K562 (cell line): ENCODE measurements around the gene PDIA4. TPM values are rescaled to one million over a fixed set of nuclear protein-coding genes. Genes with fewer than 3 reads are reported as not detected.

ENCODE experiments used
- CBFA2T2 ChIP-seq: fragments of 450-650 bp; conservative IDR thresholded peaks from 2 replicates; pipeline ENCODE4 v1.6.1; 2017; ENCODE audit warnings: mild to moderate bottlenecking
- CXXC5 ChIP-seq: fragments of 250-450 bp; sonication (Bioruptor Pico); IDR thresholded peaks from 2 replicates; pipeline ENCODE4 v1.8.0; 2022; ENCODE audit warnings: inconsistent platforms, mild to moderate bottlenecking, moderate library complexity
- DEAF1 ChIP-seq: fragments of 450-650 bp; formaldehyde crosslinking; IDR thresholded peaks from 2 replicates; pipeline ENCODE4 v1.4.0; 2020; ENCODE audit warnings: mild to moderate bottlenecking, moderate library complexity
- FOXK1 ChIP-seq: sonication (generic); formaldehyde crosslinking; IDR thresholded peaks from 2 replicates; pipeline ENCODE4 v1.8.0; 2022; ENCODE audit warnings: missing genetic modification reagents, mild to moderate bottlenecking, borderline replicate concordance
- KDM1A ChIP-seq, 2 experiments: fragments of 450-650 bp; IDR thresholded peaks; 2 replicates each; pipeline ENCODE4 v1.6.1; 2016; ENCODE audit warnings: mild to moderate bottlenecking in 2 of 2
- MAFF ChIP-seq: IDR thresholded peaks from 2 replicates; pipeline ENCODE4 v1.6.1; 2012; ENCODE audit warnings: low read length, improper control_type of control experiment
- MEF2D ChIP-seq: conservative IDR thresholded peaks from 2 replicates; pipeline ENCODE4 v1.6.1; 2016; ENCODE audit warnings: low read depth, missing genetic modification characterization, missing compliant biosample characterization
- NFRKB ChIP-seq: fragments of 450-650 bp; IDR thresholded peaks from 2 replicates; pipeline ENCODE4 v1.6.1; 2016; ENCODE audit warnings: low read depth
- SMARCB1 ChIP-seq: IDR thresholded peaks from 2 replicates; pipeline ENCODE4 v1.6.1; 2011; ENCODE audit warnings: improper control_type of control experiment, low read depth; ENCODE audit not compliant: insufficient read length
- SMC3 ChIP-seq: conservative IDR thresholded peaks from 2 replicates; pipeline ENCODE4 v1.6.1; 2011; ENCODE audit warnings: low read depth, low read length, improper control_type of control experiment; ENCODE audit not compliant: insufficient read depth
- SPI1 ChIP-seq: IDR thresholded peaks from 2 replicates; pipeline ENCODE4 v1.6.1; 2011; ENCODE audit warnings: low read depth, low read length, control low read depth, borderline replicate concordance
- TSHZ1 ChIP-seq: fragments of 250-450 bp; sonication (Bioruptor Pico); IDR thresholded peaks from 2 replicates; pipeline ENCODE4 v1.4.0; 2020; ENCODE audit warnings: mild to moderate bottlenecking, moderate library complexity
- VEZF1 ChIP-seq: fragments of 200-800 bp; sonication (Bioruptor generic); IDR thresholded peaks from 2 replicates; pipeline ENCODE4 v1.6.1; 2017; ENCODE audit warnings: missing genetic modification characterization, missing compliant biosample characterization
- XRCC5 ChIP-seq: fragments of 200-400 bp; formaldehyde crosslinking; IDR thresholded peaks from 2 replicates; pipeline ENCODE4 v1.6.1; 2017; ENCODE audit warnings: low read depth, mild to moderate bottlenecking, low read length
- ZNF197 ChIP-seq: fragments of 200-800 bp; sonication (Bioruptor generic); IDR thresholded peaks from 2 replicates; pipeline ENCODE4 v1.6.1; 2016; ENCODE audit warnings: low read depth, missing genetic modification characterization, missing compliant biosample characterization
- ZNF280A ChIP-seq: fragments of 450-650 bp; IDR thresholded peaks from 2 replicates; pipeline ENCODE4 v1.6.1; 2018; ENCODE audit warnings: mild to moderate bottlenecking, low read depth; ENCODE audit not compliant: partially characterized antibody
- ZNF639 ChIP-seq, 2 experiments: fragments of 200-800 bp in 1 of 2; sonication (Bioruptor generic) in 1 of 2; sonication (generic) in 1 of 2; formaldehyde crosslinking in 1 of 2; IDR thresholded peaks in 1 of 2; conservative IDR thresholded peaks in 1 of 2; 2 replicates each; pipeline versions ENCODE4 v1.5.0 to v1.6.1; 2016 to 2020; ENCODE audit warnings: missing compliant biosample characterization in 1 of 2, missing genetic modification characterization in 1 of 2, missing genetic modification reagents in 1 of 2
- polyA plus RNA-seq, 8 experiments: library from polyadenylated mRNA; depleted of rRNA in 4 of 8; stranded (reverse) in 5 of 8; unstranded in 3 of 8; fragments of >200 nt; fragmentation: Nextera tagmentation in 2 of 8; fragmentation: Illumina TruSeq in 1 of 8; extraction: Ambion mirVana in 2 of 8; extraction: Trizol in 1 of 8; gene quantifications; 2 replicates each; pipeline versions ENCODE4 v1.2.1 to v1.2.3, GENCODE V29; 2011 to 2014; ENCODE audit warnings: inconsistent platforms in 1 of 8, missing spikeins in 1 of 8
- total RNA-seq, 7 experiments: library from RNA; depleted of rRNA in 6 of 7; stranded (reverse); fragments of >200 nt in 6 of 7; fragmentation: Illumina TruSeq in 2 of 7; extraction: Trizol in 2 of 7; gene quantifications; 2 replicates each; pipeline versions ENCODE4 v1.2.1 to v1.2.3, GENCODE V29; 2011 to 2021; ENCODE audit warnings: low replicate concordance in 1 of 7

The PDIA4 gene
- total and polyA plus RNA-seq, 9 of the 15 experiments (the other 6 are each of a cell fraction or from before 2014, with no cell fraction given) = 9.1 to 175 (median 146) TPM

GRCh38 chr7:148987010-148987750 is 41.1 kb downstream of the PDIA4 start (continued):
- TF ChIP-seq VEZF1 (peak; percentile 76), TSHZ1 (CRISPR knock-in tag) (no peak), SMC3 (no peak), SMARCB1 (no peak), ZNF280A (no peak), CBFA2T2 (no peak), CXXC5 (peak; percentile 95), XRCC5 (no peak), ZNF639 (CRISPR knock-in tag; conservative IDR thresholded peaks at IDR 0.05 in 1 of 2, IDR thresholded peaks at IDR 0.05 in 1 of 2) (no peak; a peak in 2 of 4 replicates), MAFF (peak; percentile 8; the same call in 1 of the 2 replicates), DEAF1 (CRISPR knock-in tag) (no peak), SPI1 (no peak), FOXK1 (peak; percentile 50; the same call in 1 of the 2 replicates), MEF2D (tag) (no peak), ZNF197 (0 out of 2 replicates have a peak, but pooled peaks have one; percentile 84), NFRKB (0 out of 2 replicates have a peak, but pooled peaks have one; percentile 22), KDM1A (IDR thresholded peaks at IDR 0.05) (peak; percentile 72 to 76)
